GM21825 (cell line): Measurements from ENCODE around the gene AGBL1.

Experiments used
- ATAC-seq: cut with Tn5 transposase; IDR thresholded peaks from one replicate; pipeline ENCODE4 v1.9.1; 2021; ENCODE audit warnings: mild to moderate bottlenecking, moderate library complexity; ENCODE audit not compliant: unreplicated experiment

Gene AGBL1

GRCh38 chr15:86570738-86571137, 491.1 kb downstream of the AGBL1 start:
- ATAC-seq = no peak

- no peak for ATAC-seq
Observed at GRCh38 chr15:86571873-86572272, 492.2 kb downstream of the AGBL1 start.

- no peak for ATAC-seq
Observed at GRCh38 chr15:86572368-86572841, 492.7 kb downstream of the AGBL1 start.

- ATAC-seq = no peak
Observed at GRCh38 chr15:86573476-86573875, 493.8 kb downstream of the AGBL1 start.

- ATAC-seq = no peak
Observed at GRCh38 chr15:86588413-86588812, 508.7 kb downstream of the AGBL1 start.

- no peak for ATAC-seq
Observed at GRCh38 chr15:86590461-86590860, 510.8 kb downstream of the AGBL1 start.

- no peak for ATAC-seq
Observed at GRCh38 chr15:86591158-86591557, 511.5 kb downstream of the AGBL1 start.

GRCh38 chr15:86591994-86592735, 512.5 kb downstream of the AGBL1 start:
- no peak for ATAC-seq

GRCh38 chr15:86595741-86596140, 516.1 kb downstream of the AGBL1 start:
- no peak for ATAC-seq

GRCh38 chr15:86603466-86603865, 523.8 kb downstream of the AGBL1 start:
- no peak for ATAC-seq

GRCh38 chr15:86608461-86609205, 529.0 kb downstream of the AGBL1 start:
- no peak for ATAC-seq

- ATAC-seq = no peak
Observed at GRCh38 chr15:86609275-86609674, 529.6 kb downstream of the AGBL1 start.

GRCh38 chr15:86610038-86610437, 530.4 kb downstream of the AGBL1 start:
- ATAC-seq = no peak

- ATAC-seq = no peak
Observed at GRCh38 chr15:86611417-86612040, 531.9 kb downstream of the AGBL1 start.

- no peak for ATAC-seq
Observed at GRCh38 chr15:86615411-86615810, 535.7 kb downstream of the AGBL1 start.

- no peak for ATAC-seq
Observed at GRCh38 chr15:86615816-86616215, 536.1 kb downstream of the AGBL1 start.

- no peak for ATAC-seq
Observed at GRCh38 chr15:86616771-86617170, 537.1 kb downstream of the AGBL1 start.

- no peak for ATAC-seq
Observed at GRCh38 chr15:86620157-86620556, 540.5 kb downstream of the AGBL1 start.

- ATAC-seq = no peak
Observed at GRCh38 chr15:86620641-86621349, 541.1 kb downstream of the AGBL1 start.

- no peak for ATAC-seq
Observed at GRCh38 chr15:86623236-86623635, 543.6 kb downstream of the AGBL1 start.
